NCI-H2107 treated with DMSO at 0.1 percent for 48 hours (cell line): Measurements from ENCODE around the gene PAQR3.
A peak's percentile ranks its signal among the peaks of the same experiment; 100 is the strongest.

ENCODE experiments used
- DNase-seq: peaks from one replicate; lab custom pipeline; 2025; ENCODE audit not compliant: unreplicated experiment; lab: John Stamatoyannopoulos, UW

The PAQR3 gene, protein sequence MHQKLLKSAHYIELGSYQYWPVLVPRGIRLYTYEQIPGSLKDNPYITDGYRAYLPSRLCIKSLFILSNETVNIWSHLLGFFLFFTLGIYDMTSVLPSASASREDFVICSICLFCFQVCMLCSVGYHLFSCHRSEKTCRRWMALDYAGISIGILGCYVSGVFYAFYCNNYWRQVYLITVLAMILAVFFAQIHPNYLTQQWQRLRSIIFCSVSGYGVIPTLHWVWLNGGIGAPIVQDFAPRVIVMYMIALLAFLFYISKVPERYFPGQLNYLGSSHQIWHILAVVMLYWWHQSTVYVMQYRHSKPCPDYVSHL

DNA sequence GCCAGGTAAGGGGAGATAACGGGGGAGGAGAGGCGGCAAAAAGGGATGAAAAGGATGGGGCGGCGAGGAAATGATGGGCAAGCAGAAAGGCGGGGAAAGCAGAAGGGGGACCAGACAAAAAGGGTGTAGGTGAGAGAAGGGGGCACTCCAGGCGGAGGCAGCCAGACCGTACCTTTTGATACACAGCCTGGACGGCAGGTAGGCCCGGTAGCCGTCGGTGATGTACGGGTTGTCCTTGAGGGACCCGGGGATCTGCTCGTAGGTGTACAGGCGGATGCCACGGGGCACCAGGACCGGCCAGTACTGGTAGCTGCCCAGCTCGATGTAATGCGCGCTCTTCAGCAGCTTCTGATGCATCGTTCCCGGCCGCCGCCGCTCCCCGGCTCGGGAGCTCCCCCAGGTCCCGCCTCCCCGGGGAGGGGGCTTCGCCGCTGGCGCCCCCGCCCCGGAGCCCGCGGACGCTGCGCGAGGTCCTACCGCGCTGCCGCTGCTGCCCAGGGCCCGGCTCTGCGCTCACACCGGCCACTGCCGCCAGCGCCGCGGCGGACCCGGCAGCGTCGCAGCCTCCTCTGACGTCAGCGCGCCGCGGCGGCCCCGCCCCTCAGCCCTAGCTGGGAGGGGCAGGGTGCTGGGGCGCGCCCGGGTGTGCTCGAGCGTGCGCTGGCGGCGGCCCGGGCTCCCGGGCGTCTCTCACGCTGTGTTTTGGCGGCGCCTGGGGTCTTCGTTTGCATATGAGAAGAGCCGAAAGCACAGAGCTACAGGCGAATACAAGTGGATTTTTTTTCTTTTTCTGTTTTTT lies at the start of gene PAQR3:
TSS of gene PAQR3 (minus strand) at position 571 of the 799 bp plus-strand sequence. CDS start at position 357, 214 bp downstream.
- peak; percentile 45 for DNase-seq

GRCh38 chr4:78987683-78988082 lies 48.4 kb upstream of the PAQR3 start:
- no peak for DNase-seq

GRCh38 chr4:78984593-78984992 lies 45.4 kb upstream of the PAQR3 start:
- DNase-seq = no peak

DNA sequence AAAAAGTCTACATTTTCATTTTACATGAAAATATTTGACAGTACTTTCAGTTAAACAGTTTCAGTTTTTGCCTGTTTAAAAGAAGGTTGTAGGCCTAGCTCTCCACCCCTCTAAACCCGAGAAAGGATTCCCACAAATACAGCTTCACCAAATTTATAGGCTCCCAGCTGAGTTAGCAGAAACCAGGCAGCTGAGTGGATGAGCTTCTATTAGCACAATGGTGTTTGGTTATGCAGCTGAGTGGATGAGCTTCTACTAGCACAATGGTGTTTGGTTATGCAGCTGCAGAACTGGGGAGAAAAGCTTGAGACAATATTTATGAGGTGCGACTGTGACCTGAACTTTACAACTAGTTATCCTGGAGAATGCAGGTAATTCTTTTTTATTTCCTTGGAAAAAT lies 36.6 kb upstream of the PAQR3 start:
- DNase-seq = peak; percentile 10

GRCh38 chr4:78971776-78972175 lies 32.5 kb upstream of the PAQR3 start:
- no peak for DNase-seq

GRCh38 chr4:78971326-78971725 lies 32.1 kb upstream of the PAQR3 start:
- DNase-seq = no peak

- DNase-seq = no peak
These were observed 23.4 kb upstream of the PAQR3 start for GRCh38 chr4:78962597-78963115.

DNA sequence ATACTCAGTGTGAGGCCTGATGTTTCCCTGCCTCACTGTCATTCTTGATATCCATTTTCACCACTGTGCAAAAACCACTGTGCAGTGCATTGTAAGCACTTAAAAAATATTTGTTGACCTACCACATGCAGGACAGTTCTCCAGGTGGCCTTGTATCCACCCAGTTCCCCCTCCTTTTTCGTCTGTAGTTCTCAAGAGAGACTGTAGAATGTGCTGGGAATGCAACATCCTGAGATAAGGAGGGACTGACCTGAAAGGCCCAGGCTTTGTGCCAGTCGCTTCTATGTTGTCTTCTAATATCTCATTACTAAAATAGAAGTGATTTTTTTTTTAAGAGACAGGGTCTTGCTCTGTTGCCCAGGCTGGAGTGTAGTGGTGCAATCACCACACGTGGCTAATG lies 21.7 kb upstream of the PAQR3 start:
- no peak for DNase-seq

GRCh38 chr4:78956975-78957374 lies 17.7 kb upstream of the PAQR3 start:
- no peak for DNase-seq

GRCh38 chr4:78953769-78954666 lies 14.8 kb upstream of the PAQR3 start:
- peak; percentile 9 for DNase-seq

GRCh38 chr4:78953231-78953630 lies 14.0 kb upstream of the PAQR3 start:
- DNase-seq = no peak

DNA sequence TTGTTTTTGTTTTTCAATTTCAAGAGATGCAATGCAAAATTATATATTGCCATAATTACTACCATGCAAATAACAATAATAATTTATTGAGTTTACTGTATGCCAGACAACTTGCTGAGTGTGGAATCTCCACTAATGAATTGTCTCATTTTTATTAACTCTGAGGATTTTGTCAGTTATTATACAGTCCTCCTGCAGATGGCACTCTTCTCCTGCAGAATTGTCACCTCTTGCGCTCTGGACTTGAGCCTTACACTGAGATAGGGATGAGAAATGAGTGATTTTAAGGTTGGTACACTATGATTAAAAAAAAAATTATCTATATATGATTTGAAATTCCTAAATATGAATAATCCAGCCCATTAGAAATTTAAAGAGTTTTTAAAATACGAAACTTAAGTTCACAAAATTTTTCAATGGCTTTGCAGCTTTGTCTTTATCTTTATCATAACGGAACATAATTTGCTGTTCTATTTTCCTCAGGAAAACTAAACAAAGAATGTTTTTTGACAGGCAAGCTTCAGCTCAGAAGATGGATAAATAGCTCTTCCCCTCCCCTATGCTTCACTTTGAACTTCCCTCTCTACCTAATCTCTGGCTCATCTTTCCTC lies 12.7 kb upstream of the PAQR3 start:
- peak; percentile 2 for DNase-seq

DNA sequence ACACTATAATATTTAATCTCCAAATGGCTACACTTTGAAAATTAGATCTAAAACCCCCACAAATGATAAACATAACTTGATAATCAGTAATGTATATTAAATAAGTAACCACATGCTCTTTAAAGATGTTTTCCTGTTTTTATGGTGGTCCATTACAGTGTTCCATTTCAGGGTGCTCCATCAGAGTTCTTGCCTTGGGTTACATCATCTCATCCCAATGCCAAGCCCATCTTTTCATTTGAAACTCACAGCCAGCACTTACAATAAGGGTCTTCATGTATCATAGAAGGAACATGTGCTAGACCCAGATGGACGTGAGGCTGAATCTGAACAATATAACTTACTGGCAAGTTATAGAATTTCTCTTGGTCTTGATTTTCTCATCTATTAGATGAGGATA lies 10.5 kb upstream of the PAQR3 start:
- no peak for DNase-seq

DNA sequence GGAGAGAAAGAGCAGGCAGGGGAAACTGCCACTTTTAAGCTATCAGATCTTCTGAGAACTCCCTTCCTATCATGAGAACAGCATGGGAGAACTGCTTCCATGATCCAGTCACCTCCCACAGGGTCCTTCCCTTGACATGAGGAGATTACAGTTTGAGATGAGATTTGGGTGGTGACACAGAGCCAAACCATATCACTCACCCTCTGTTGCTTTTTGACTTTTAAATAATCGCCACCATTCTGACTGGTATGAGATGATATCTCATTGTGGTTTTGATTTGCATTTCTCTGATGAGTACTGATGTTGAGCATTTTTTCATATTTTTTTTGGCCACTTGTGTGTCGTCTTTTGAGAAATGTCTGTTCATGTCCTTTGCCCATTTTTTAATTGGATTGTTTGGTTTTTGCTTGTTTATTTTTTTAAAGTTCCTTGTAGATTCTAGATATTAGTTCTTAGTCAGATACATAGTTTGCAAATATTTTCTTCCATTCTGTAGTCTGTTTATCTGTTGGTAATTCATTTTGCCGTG lies 6.5 kb upstream of the PAQR3 start:
- DNase-seq = no peak

GRCh38 chr4:78944381-78944780 lies 5.1 kb upstream of the PAQR3 start:
- DNase-seq = no peak

DNA sequence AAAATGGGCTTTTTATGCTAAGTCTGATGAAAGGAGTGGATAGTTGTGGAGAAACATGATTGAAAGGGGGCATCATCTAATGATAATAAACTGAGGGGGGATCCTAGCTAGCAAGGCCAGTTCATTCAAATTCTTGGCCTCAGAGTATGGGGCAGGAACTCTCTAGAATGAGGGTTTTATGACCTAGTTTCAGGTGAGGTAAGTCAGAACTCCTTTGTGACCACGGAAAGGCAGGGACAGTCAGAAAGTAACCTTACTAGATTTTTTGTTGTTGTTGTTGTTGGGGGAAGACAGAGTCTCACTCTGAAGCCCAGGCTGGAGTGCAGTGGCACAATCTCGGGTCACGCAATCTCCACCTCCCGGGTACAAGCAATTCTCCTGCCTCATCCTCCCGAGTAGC lies 1.5 kb upstream of the PAQR3 start:
- DNase-seq = no peak

- no peak for DNase-seq
These were observed 400 bp upstream of the PAQR3 start for GRCh38 chr4:78939667-78940008.

DNA sequence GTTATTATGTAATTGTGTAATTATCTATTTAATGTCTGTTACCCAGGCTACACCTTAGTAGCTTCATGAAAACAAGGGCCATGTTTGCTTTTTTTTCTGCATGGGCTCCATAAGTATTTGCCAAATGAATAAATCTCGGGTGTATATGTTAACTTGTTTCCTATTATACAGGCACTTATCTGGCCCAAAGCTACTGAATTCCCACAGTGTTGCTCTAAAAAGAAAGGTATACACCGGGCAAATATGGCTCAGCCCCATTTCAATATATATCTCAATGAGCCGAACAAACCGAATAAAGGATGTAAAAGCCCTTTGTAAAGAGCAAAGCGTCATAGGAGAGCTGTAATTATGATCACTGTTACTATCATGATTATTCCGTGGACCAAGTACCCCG lies 767 bp downstream of the PAQR3 start:
- DNase-seq = no peak

DNA sequence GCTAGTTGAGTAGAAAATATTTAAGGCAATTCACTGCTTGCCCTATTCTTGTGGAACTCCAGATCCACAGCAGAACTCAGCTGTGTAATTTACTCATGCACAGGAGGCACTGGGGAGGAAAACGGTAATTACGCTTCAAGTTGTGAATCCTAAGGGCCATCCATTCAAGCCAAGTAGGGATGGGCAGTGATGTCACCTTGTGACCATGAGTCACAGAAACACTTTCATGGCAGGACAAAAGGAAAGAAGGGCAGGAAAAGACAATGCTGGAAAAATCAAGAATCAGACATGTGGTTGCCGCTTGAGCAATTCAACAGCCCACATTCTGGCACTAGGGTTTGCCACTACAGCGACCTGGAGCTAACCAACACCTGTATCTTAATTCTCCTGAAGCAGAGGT lies 1.4 kb downstream of the PAQR3 start:
- no peak for DNase-seq

DNA sequence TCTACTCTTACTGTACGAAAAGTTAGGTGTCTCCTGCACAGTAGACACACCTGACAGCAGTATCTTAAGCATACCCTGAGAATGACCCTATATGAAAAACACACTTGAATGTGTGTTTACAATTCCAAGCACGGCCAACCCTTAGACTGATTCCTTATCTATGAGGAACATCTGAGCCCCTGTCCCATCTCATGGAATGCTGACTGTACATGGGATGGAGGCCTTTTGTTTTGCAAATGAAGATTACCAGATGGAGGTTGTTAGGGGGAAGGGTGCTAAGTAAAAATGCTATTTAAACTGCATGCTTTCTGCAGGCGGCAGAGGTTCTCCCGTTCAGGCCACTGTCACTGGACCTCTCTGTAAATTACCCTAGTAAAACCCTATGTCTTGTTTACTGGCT lies 2.2 kb downstream of the PAQR3 start:
- no peak for DNase-seq
